ENCODE measurements around the gene RREB1. TPM values are rescaled to one million over a fixed set of nuclear protein-coding genes. Genes with fewer than 3 reads are reported as not detected.
"Not testable (repeated sequence)": the region's sequence is repeated elsewhere in the genome, so short reads cannot be mapped to it uniquely, and the experiment has no call there.

RREB1 gene
- polyA plus RNA-seq, 4 donors, result 17.0 to 27.3 (median 22.9) TPM

- DNase-seq (ENCODE audit: low read depth in 4 of 4, low spot score in 2 of 4), result no peak
Measured at GRCh38 chr6:7257521-7258230, 149.9 kb downstream of the RREB1 start.

- DNase-seq (ENCODE audit: low read depth in 4 of 4, low spot score in 2 of 4), result no peak
Measured at GRCh38 chr6:7258231-7258763, 150.5 kb downstream of the RREB1 start.

GRCh38 chr6:7260291-7261031 is 152.7 kb downstream of the RREB1 start:
- no peak for DNase-seq (ENCODE audit: low read depth in 4 of 4, low spot score in 2 of 4)

- peak in 3 of 4 donors; percentile 62 to 88 (median 82) for DNase-seq (ENCODE audit: low read depth in 4 of 4, low spot score in 2 of 4)
Measured at GRCh38 chr6:7261032-7261841, 153.5 kb downstream of the RREB1 start.

- DNase-seq (ENCODE audit: low read depth in 4 of 4, low spot score in 2 of 4), result no peak
Measured at GRCh38 chr6:7261852-7262461, 154.2 kb downstream of the RREB1 start.

- no peak for DNase-seq (ENCODE audit: low read depth in 4 of 4, low spot score in 2 of 4)
Measured at GRCh38 chr6:7262746-7263518, 155.2 kb downstream of the RREB1 start.

- DNase-seq (ENCODE audit: low read depth in 4 of 4, low spot score in 2 of 4), result not testable (repeated sequence)
Measured at GRCh38 chr6:7263519-7263805, 155.7 kb downstream of the RREB1 start.

- DNase-seq (ENCODE audit: low read depth in 4 of 4, low spot score in 2 of 4), result no peak
Measured at GRCh38 chr6:7264041-7264440, 156.3 kb downstream of the RREB1 start.

GRCh38 chr6:7264686-7265384 is 157.1 kb downstream of the RREB1 start:
- no peak for DNase-seq (ENCODE audit: low read depth in 4 of 4, low spot score in 2 of 4)

GRCh38 chr6:7265385-7265726 is 157.6 kb downstream of the RREB1 start:
- not testable (repeated sequence) for DNase-seq (ENCODE audit: low read depth in 4 of 4, low spot score in 2 of 4)

GRCh38 chr6:7267071-7267465 is 159.3 kb downstream of the RREB1 start:
- no peak for DNase-seq (ENCODE audit: low read depth in 4 of 4, low spot score in 2 of 4)

GRCh38 chr6:7267466-7268091 is 159.8 kb downstream of the RREB1 start:
- DNase-seq (ENCODE audit: low read depth in 4 of 4, low spot score in 2 of 4), result no peak

GRCh38 chr6:7268362-7268761 is 160.6 kb downstream of the RREB1 start:
- no peak for DNase-seq (ENCODE audit: low read depth in 4 of 4, low spot score in 2 of 4)

- no peak for DNase-seq (ENCODE audit: low read depth in 4 of 4, low spot score in 2 of 4)
Measured at GRCh38 chr6:7268816-7269555, 161.2 kb downstream of the RREB1 start.

GRCh38 chr6:7269816-7270215 is 162.1 kb downstream of the RREB1 start:
- no peak for DNase-seq (ENCODE audit: low read depth in 4 of 4, low spot score in 2 of 4)

- DNase-seq (ENCODE audit: low read depth in 4 of 4, low spot score in 2 of 4), result no peak
Measured at GRCh38 chr6:7270320-7271204, 162.8 kb downstream of the RREB1 start.

- DNase-seq (ENCODE audit: low read depth in 4 of 4, low spot score in 2 of 4), result no peak
Measured at GRCh38 chr6:7271205-7271534, 163.4 kb downstream of the RREB1 start.

- no peak for DNase-seq (ENCODE audit: low read depth in 4 of 4, low spot score in 2 of 4)
Measured at GRCh38 chr6:7273709-7274108, 165.9 kb downstream of the RREB1 start.

Data from left renal cortex interstitium (tissue), 4 donors.